ENCODE data around the gene UBE2E2.

The UBE2E2 gene

GRCh38 chr3:23276913-23277658 lies 74.0 kb downstream of the UBE2E2 start:
- Histone ChIP-seq H3K36me3 (ENCODE audit: control insufficient read depth, insufficient read depth, low read length) (no peaks in the 10 kb centered on the region), H3K4me3 (replicated peaks; ENCODE audit: low read depth, low read length) (no peak overlapping the region), H3K27me3 (replicated peaks; ENCODE audit: control insufficient read depth, insufficient read depth, low read length) (no peaks in the 10 kb centered on the region)
- TF ChIP-seq CTCF (IDR thresholded peaks at IDR 0.05; ENCODE audit: insufficient read depth, low read length, poor library complexity, severe bottlenecking) = no peak
- no peak for DNase-seq (ENCODE audit: extremely low read depth, insufficient read length)

- Histone ChIP-seq H3K36me3 (ENCODE audit: control insufficient read depth, insufficient read depth, low read length) (no peaks in the 10 kb centered on the region), H3K4me3 (replicated peaks; ENCODE audit: low read depth, low read length) (no peak overlapping the region), H3K27me3 (replicated peaks; ENCODE audit: control insufficient read depth, insufficient read depth, low read length) (no peaks in the 10 kb centered on the region)
- TF ChIP-seq CTCF (IDR thresholded peaks at IDR 0.05; ENCODE audit: insufficient read depth, low read length, poor library complexity, severe bottlenecking) = no peak
- DNase-seq (ENCODE audit: extremely low read depth, insufficient read length) = no peak
Observed at GRCh38 chr3:23277688-23278087, 74.6 kb downstream of the UBE2E2 start.

GRCh38 chr3:23283625-23284024 lies 80.5 kb downstream of the UBE2E2 start:
- no peaks in the 10 kb centered on the region for H3K36me3 ChIP-seq (ENCODE audit: control insufficient read depth, insufficient read depth, low read length)
- no peaks in the 10 kb centered on the region for H3K27me3 ChIP-seq (replicated peaks; ENCODE audit: control insufficient read depth, insufficient read depth, low read length)
- H3K4me3 ChIP-seq (replicated peaks; ENCODE audit: low read depth, low read length) = no peak overlapping the region
- DNase-seq (ENCODE audit: extremely low read depth, insufficient read length) = no peak
- no peak for TF ChIP-seq CTCF (IDR thresholded peaks at IDR 0.05; ENCODE audit: insufficient read depth, low read length, poor library complexity, severe bottlenecking)

DNA sequence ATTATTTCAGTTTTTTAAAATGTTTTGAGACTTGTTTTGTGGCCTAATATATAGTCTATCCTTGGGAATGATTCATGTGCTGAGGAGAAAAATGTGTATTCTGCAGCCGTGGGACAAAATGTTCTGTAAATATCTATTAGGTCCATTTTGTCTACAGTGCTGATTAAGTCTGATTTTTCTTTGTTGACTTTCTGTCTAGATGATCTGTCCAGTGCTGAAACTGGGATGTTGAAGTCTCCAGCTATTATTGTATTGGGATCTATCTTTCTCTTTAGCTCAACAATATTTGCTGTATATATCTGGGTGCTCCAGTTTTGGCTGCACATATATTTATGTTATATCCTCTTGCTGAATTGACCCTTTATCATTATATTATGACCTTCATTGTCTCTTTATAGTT lies 85.2 kb downstream of the UBE2E2 start:
- no peaks in the 10 kb centered on the region for H3K27me3 ChIP-seq (replicated peaks; ENCODE audit: control insufficient read depth, insufficient read depth, low read length)
- H3K4me3 ChIP-seq (replicated peaks; ENCODE audit: low read depth, low read length) = no peak overlapping the region
- no peaks in the 10 kb centered on the region for H3K36me3 ChIP-seq (ENCODE audit: control insufficient read depth, insufficient read depth, low read length)
- no peak for TF ChIP-seq CTCF (IDR thresholded peaks at IDR 0.05; ENCODE audit: insufficient read depth, low read length, poor library complexity, severe bottlenecking)
- no peak for DNase-seq (ENCODE audit: extremely low read depth, insufficient read length)

- Histone ChIP-seq H3K4me3 (replicated peaks; ENCODE audit: low read depth, low read length) (no peak overlapping the region), H3K36me3 (ENCODE audit: control insufficient read depth, insufficient read depth, low read length) (no peaks in the 10 kb centered on the region), H3K27me3 (replicated peaks; ENCODE audit: control insufficient read depth, insufficient read depth, low read length) (no peaks in the 10 kb centered on the region)
- TF ChIP-seq CTCF (IDR thresholded peaks at IDR 0.05; ENCODE audit: insufficient read depth, low read length, poor library complexity, severe bottlenecking) = no peak
- DNase-seq (ENCODE audit: extremely low read depth, insufficient read length) = no peak
Observed at GRCh38 chr3:23288715-23289114, 85.6 kb downstream of the UBE2E2 start.

GRCh38 chr3:23292432-23292831 lies 89.3 kb downstream of the UBE2E2 start:
- TF ChIP-seq CTCF (IDR thresholded peaks at IDR 0.05; ENCODE audit: insufficient read depth, low read length, poor library complexity, severe bottlenecking) = no peak
- DNase-seq (ENCODE audit: extremely low read depth, insufficient read length) = no peak
- no peaks in the 10 kb centered on the region for H3K36me3 ChIP-seq (ENCODE audit: control insufficient read depth, insufficient read depth, low read length)
- H3K4me3 ChIP-seq (replicated peaks; ENCODE audit: low read depth, low read length) = no peak overlapping the region
- H3K27me3 ChIP-seq (replicated peaks; ENCODE audit: control insufficient read depth, insufficient read depth, low read length) = no peaks in the 10 kb centered on the region

All from GM06990 (cell line).